Gastroesophageal sphincter (tissue), 4 donors: ENCODE data around the gene ARHGAP8. TPM values are rescaled to one million over a fixed set of nuclear protein-coding genes. Genes with fewer than 3 reads are reported as not detected.
"Not testable (repeated sequence)": the region's sequence is repeated elsewhere in the genome, so short reads cannot be mapped to it uniquely, and the experiment has no call there.

Source experiments
- ATAC-seq: fragments of 150-250 bp; one replicate; pipeline ENCODE4 v1.9.1; 2016; ENCODE audit warnings: mild to moderate bottlenecking, moderate library complexity
- H3K27ac ChIP-seq, 4 donors: fragments of 200-600 bp; sonication (generic) in 3 of 4; 1 replicate in 3 of 4; 2 replicates in 1 of 4; pipeline ENCODE4 v1.5.1; 2016 to 2019
- H3K27me3 ChIP-seq: fragments of 200-600 bp; sonication (generic); one replicate; pipeline ENCODE4 v1.5.1; 2019
- H3K36me3 ChIP-seq, 2 donors: fragments of 200-600 bp; sonication (generic); one replicate each; pipeline ENCODE4 v1.5.1; 2019; ENCODE audit warnings: control low read depth in 1 of 2
- H3K4me1 ChIP-seq, 3 donors: fragments of 200-600 bp; sonication (generic); 1 replicate in 2 of 3; 2 replicates in 1 of 3; pipeline ENCODE4 v1.5.1; 2016 to 2019; ENCODE audit warnings: control low read depth in 2 of 3
- H3K4me3 ChIP-seq, 2 donors: fragments of 200-600 bp; sonication (generic); one replicate each; pipeline ENCODE4 v1.5.1; 2019; ENCODE audit warnings: mild to moderate bottlenecking in 1 of 2, moderate library complexity in 1 of 2
- H3K9me3 ChIP-seq, 3 donors: fragments of 200-600 bp; sonication (generic); one replicate each; pipeline ENCODE4 v1.5.1; 2017 to 2019; ENCODE audit warnings: control low read depth in 2 of 3
- EP300 ChIP-seq: sonication (generic); formaldehyde crosslinking; IDR thresholded peaks from one replicate; pipeline ENCODE4 v1.6.1; 2017; ENCODE audit warnings: antibody characterized with exemption, mild to moderate bottlenecking
- POLR2A ChIP-seq, 2 donors: fragments of 450-650 bp; IDR thresholded peaks; one replicate each; pipeline ENCODE4 v1.6.1; 2017; ENCODE audit warnings: antibody characterized with exemption in 2 of 2, mild to moderate bottlenecking in 2 of 2, moderate library complexity in 1 of 2
- POLR2AphosphoS5 ChIP-seq: sonication (generic); formaldehyde crosslinking; IDR thresholded peaks from one replicate; pipeline ENCODE4 v1.6.1; 2017; ENCODE audit warnings: antibody characterized with exemption
- WGBS, 2 donors: methylation state at CpG; one replicate each; pipeline ENCODE4 v1.1.5; 2018; ENCODE audit warnings: low coverage in 1 of 2; 5-methylcytosine and 5-hydroxymethylcytosine counted together
- total RNA-seq, 4 donors: library from RNA; depleted of rRNA; stranded (reverse); fragments of >200 nt; gene quantifications; one replicate each; pipeline ENCODE4 v1.1.0, GENCODE V29; 2016
- TF ChIP-seq, protein P1 (sequence below), 4 experiments: fragments of 200-600 bp in 2 of 4; fragments of 450-650 bp in 2 of 4; sonication (generic) in 1 of 4; IDR thresholded peaks; one replicate each; pipeline ENCODE4 v1.5.1; 2017 to 2019; ENCODE audit warnings: antibody characterized with exemption in 4 of 4, mild to moderate bottlenecking in 2 of 4, moderate library complexity in 2 of 4

ARHGAP8 gene
- total RNA-seq, 4 donors from 2014 or later, result 0.31 to 1.6 TPM; not detected in 2

DNA sequence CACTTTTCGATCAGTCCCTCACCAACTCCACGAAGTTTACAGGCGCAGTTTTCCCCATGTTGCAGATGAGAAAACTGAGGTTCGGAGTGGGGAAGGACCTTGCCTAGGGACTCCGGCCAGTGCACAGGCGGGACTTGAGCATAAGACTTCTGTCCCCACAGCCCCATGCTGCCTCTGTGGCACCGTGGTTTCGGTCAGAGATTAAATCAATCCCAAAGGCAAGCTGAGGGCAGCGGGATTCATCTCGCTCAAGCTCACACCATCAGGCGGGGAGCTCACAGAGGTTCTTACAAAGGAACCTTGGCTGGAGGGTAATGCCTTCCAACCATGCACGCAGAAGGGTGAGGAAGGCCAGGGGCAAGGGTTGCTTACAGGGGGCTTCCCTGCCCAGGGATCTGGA, 141.9 kb downstream of the ARHGAP8 start:
- ATAC-seq, result no peak
- H3K4me1 ChIP-seq, result no peaks in the 10 kb centered on the region
- TF ChIP-seq POLR2AphosphoS5 (no peak), EP300 (no peak), POLR2A (IDR thresholded peaks at IDR 0.05) (no peak)
- TF ChIP-seq, protein P1, sequence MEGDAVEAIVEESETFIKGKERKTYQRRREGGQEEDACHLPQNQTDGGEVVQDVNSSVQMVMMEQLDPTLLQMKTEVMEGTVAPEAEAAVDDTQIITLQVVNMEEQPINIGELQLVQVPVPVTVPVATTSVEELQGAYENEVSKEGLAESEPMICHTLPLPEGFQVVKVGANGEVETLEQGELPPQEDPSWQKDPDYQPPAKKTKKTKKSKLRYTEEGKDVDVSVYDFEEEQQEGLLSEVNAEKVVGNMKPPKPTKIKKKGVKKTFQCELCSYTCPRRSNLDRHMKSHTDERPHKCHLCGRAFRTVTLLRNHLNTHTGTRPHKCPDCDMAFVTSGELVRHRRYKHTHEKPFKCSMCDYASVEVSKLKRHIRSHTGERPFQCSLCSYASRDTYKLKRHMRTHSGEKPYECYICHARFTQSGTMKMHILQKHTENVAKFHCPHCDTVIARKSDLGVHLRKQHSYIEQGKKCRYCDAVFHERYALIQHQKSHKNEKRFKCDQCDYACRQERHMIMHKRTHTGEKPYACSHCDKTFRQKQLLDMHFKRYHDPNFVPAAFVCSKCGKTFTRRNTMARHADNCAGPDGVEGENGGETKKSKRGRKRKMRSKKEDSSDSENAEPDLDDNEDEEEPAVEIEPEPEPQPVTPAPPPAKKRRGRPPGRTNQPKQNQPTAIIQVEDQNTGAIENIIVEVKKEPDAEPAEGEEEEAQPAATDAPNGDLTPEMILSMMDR (IDR thresholded peaks at IDR 0.05), result no peak
- H3K27ac ChIP-seq, result no peak overlapping the region
- no peaks in the 10 kb centered on the region for H3K27me3 ChIP-seq
- H3K9me3 ChIP-seq, result no peaks in the 10 kb centered on the region
- 90 to 91% methylated on average over 6 to 8 of the region's 12 CpGs for WGBS, 2 donors
- H3K36me3 ChIP-seq, result no peaks in the 10 kb centered on the region
- H3K4me3 ChIP-seq, result no peak overlapping the region

DNA sequence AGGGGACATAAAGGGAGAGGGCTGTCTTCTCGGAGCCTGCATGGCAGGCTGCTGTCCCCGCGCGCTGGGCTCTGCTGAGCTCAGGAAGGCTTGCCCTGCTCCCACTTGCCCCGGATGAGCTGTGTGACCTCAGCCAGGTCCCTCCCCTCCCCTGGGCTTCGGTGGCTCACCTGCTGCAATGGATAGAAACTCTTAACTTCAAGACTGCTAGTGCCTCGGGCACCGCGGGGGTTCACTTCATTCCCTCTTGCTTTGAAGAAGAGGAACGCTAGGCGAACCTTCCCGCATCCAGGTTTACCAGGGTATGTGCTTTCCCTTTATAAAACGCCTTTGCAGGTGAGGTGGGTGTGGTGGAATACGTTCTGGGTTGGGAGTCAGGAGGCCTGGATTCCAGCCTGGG, 142.4 kb downstream of the ARHGAP8 start:
- no peak for ATAC-seq
- no peaks in the 10 kb centered on the region for H3K36me3 ChIP-seq
- no peak overlapping the region for H3K27ac ChIP-seq
- WGBS, 2 donors, result 80% methylated on average over 6 to 8 of the region's 14 CpGs
- H3K9me3 ChIP-seq, result peaks cover 0 to 1% (median 0%) of the 10 kb centered on the region in 3 donors
- TF ChIP-seq POLR2AphosphoS5 (no peak), EP300 (no peak), POLR2A (IDR thresholded peaks at IDR 0.05) (no peak)
- TF ChIP-seq, protein P1 (IDR thresholded peaks at IDR 0.05), result no peak
- no peak overlapping the region for H3K4me3 ChIP-seq
- H3K27me3 ChIP-seq, result no peaks in the 10 kb centered on the region
- no peaks in the 10 kb centered on the region for H3K4me1 ChIP-seq

DNA sequence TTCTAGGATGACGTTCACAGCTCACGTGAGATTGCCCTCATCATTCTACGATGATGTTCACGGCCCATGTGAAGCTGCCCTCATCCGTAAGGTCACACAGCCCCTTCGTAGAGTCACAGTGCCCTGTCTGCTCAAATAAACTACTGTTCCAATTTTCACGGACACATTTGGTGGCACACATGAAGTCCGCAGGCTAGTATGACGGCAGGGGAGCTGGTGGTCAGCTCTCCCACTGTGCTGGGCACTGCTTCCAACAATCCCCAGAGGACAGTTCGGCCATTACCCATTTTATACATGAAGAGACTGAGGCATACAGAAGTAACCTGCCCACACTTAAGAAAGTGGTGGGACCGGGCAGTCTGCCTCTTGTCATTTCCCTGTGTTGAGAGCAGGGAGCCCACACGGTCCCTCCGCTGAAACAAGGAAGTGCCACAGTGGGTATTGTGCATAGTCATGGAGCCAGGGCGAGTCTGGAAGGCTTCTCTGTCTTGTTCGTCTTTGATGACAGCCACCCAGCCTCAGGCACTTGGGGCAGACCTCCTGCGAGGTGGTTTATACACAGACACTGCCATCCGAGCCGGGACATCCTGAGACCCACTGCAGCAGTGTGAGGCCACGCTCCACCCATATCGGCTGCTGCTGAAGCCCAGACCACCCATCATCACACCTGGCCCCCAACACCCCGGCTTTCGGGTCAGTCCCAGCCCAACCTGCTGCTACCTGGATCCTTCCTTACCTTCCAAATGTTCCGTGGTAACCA, 143.1 kb downstream of the ARHGAP8 start:
- Histone ChIP-seq H3K9me3 (peaks cover 0 to 8% (median 0%) of the 10 kb centered on the region in 3 donors), H3K27me3 (no peaks in the 10 kb centered on the region), H3K4me1 (no peaks in the 10 kb centered on the region), H3K36me3 (no peaks in the 10 kb centered on the region), H3K27ac (no peak overlapping the region), H3K4me3 (no peak overlapping the region)
- no peak for TF ChIP-seq EP300
- no peak for TF ChIP-seq POLR2A (IDR thresholded peaks at IDR 0.05)
- no peak for TF ChIP-seq POLR2AphosphoS5
- TF ChIP-seq, protein P1 (IDR thresholded peaks at IDR 0.05), result no peak
- ATAC-seq, result no peak
- 85 to 91% methylated on average over 6 to 14 of the region's 23 CpGs for WGBS, 2 donors

DNA sequence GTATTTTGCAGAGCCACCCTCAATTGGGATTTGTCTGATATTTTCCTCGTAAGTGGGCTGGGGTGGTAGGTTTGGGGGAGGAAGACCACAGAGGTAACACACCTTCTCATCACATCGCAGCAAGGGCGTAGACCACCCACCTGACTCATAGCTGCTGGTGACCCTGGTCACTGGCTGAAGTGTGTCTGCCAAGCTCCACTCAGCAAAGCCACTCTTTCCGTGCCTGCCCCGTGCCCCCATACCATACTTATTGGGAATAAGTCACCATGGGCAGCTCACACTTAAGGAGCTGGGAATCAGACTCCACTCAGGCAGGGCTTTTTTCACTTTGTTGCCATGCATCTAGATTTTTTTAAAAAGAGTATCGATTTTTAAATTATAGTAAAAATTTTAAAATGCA, 145.9 kb downstream of the ARHGAP8 start:
- Histone ChIP-seq H3K4me3 (no peak overlapping the region), H3K9me3 (peaks cover 0 to 34% (median 0%) of the 10 kb centered on the region in 3 donors), H3K4me1 (no peaks in the 10 kb centered on the region), H3K27me3 (peaks cover 5% of the 10 kb centered on the region), H3K36me3 (peaks cover 0 to 5% of the 10 kb centered on the region in 2 donors), H3K27ac (no peak overlapping the region)
- WGBS, 2 donors, result 92 to 100% methylated on average over 3 to 6 of the region's 6 CpGs
- no peak for ATAC-seq
- TF ChIP-seq, protein P1 (IDR thresholded peaks at IDR 0.05), result no peak
- no peak for TF ChIP-seq POLR2AphosphoS5
- TF ChIP-seq POLR2A (IDR thresholded peaks at IDR 0.05), result no peak
- TF ChIP-seq EP300, result no peak

DNA sequence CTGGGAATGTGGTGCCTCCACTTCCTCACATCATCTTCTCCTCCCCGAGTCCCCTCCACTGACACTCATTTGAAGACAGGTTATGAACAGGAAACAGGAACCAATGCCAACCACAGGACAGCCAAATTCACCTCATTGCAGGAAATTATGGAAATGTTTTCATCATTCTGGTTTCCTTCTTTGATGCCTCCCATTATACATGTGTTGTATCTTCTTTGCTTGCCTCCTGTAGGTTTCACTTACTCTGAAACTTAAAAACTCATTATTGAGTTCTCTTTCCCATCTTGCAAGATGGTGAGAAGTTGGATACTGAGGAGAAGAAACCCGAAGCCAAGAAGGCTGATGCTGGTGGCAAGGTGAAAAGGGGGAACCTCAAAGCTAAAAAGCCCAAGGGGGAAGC, 148.9 kb downstream of the ARHGAP8 start:
- 80 to 100% methylated on average over 1 to 2 of the region's 2 CpGs for WGBS, 2 donors
- H3K27me3 ChIP-seq, result peaks cover 5% of the 10 kb centered on the region
- no peaks in the 10 kb centered on the region for H3K4me1 ChIP-seq
- peaks cover 0 to 34% (median 0%) of the 10 kb centered on the region in 3 donors for H3K9me3 ChIP-seq
- TF ChIP-seq POLR2A (IDR thresholded peaks at IDR 0.05) (no peak), EP300 (no peak), POLR2AphosphoS5 (no peak)
- TF ChIP-seq, protein P1 (IDR thresholded peaks at IDR 0.05), result no peak
- H3K4me3 ChIP-seq, result no peak overlapping the region
- no peak overlapping the region for H3K27ac ChIP-seq
- peaks cover 0 to 5% of the 10 kb centered on the region in 2 donors for H3K36me3 ChIP-seq
- ATAC-seq, result no peak

DNA sequence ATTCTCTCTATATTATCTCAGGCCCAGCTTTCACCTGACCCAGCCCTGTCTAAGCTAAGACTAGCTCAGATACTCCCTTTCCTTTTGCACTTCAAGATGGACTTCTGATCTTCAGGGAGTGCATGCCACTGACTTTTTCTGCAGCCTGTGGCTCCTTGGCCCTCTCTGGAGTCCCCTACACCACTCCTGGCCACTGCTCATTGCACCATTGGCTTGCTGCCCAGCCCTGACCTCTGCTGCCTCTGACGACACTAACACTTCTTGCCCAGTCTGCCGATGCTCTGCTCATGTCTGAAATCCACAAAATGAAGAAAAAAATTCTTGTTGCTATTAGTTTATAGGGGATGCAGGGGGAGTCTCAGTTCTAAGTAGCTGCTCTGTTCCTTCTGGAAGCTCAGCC, 150.8 kb downstream of the ARHGAP8 start:
- not testable (repeated sequence) for ATAC-seq, H3K4me3 ChIP-seq, H3K4me1 ChIP-seq, H3K27ac ChIP-seq, H3K36me3 ChIP-seq
- Histone ChIP-seq H3K9me3 (peaks cover 0 to 34% (median 0%) of the 10 kb centered on the region in 3 donors), H3K27me3 (peaks cover 10% of the 10 kb centered on the region)
- no CpG with 5 or more reads among the region's 2 CpGs for WGBS, 2 donors

DNA sequence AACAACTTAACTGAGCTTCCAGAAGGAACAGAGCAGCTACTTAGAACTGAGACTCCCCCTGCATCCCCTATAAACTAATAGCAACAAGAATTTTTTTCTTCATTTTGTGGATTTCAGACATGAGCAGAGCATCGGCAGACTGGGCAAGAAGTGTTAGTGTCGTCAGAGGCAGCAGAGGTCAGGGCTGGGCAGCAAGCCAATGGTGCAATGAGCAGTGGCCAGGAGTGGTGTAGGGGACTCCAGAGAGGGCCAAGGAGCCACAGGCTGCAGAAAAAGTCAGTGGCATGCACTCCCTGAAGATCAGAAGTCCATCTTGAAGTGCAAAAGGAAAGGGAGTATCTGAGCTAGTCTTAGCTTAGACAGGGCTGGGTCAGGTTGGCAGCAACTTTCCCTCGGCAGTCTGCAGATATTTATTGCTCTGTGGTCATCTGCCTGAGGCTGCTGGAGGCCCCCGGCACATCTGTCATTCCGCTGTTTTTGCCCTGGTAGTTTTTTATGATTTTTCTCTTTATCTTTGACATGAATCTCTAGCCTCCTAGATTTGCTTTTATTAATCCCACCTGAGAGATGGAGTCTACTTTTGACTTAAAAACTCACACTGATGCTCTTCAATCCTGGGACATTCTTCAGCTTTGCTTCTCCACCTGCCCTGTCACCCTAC, 152.2 kb downstream of the ARHGAP8 start:
- not testable (repeated sequence) for H3K4me1 ChIP-seq, H3K4me3 ChIP-seq, ATAC-seq, H3K27ac ChIP-seq, H3K36me3 ChIP-seq
- H3K9me3 ChIP-seq, result peaks cover 0 to 34% (median 0%) of the 10 kb centered on the region in 3 donors
- 40 to 66% methylated on average over 2 to 3 of the region's 5 CpGs for WGBS, 2 donors
- H3K27me3 ChIP-seq, result peaks cover 10% of the 10 kb centered on the region
